Measurements from ENCODE around the gene BAZ2A.

Gene BAZ2A

GRCh38 chr12:56630180-56630632 lies at the start of gene BAZ2A:
Gene BAZ2A, minus strand, starts transcription at chr12:56630326. Its CDS starts 12,796 bp downstream, at chr12:56617530.
- Histone ChIP-seq H3K9ac (peak within 1 kb of the TSS; percentile 82), H3K27ac (peak within 1 kb of the TSS; percentile 64), H4K20me1 (ENCODE audit: insufficient read depth) (no peaks in the 10 kb centered on the region; the same call in 1 of the 2 replicates), H3K4me1 (ENCODE audit: low read depth, poor library complexity, severe bottlenecking) (peaks cover 70% of the 10 kb centered on the region), H3K36me3 (ENCODE audit: insufficient read depth) (peaks cover 3% of the 10 kb centered on the region; the same call in 1 of the 2 replicates), H2AFZ (ENCODE audit: low read depth) (peak within 1 kb of the TSS; percentile 51), H3K79me2 (ENCODE audit: insufficient read depth, low read depth) (peaks cover 96% of the 10 kb centered on the region), H3K27me3 (ENCODE audit: insufficient read depth, low read depth) (no peaks in the 10 kb centered on the region), H3K4me3 (IDR thresholded peaks at IDR 0.05; ENCODE audit: insufficient read depth, low read depth, low read length) (peak within 1 kb of the TSS; percentile 89), H3K4me2 (peak within 1 kb of the TSS; percentile 92)
- TF ChIP-seq CTCF (conservative IDR thresholded peaks at IDR 0.05; ENCODE audit: low read depth, low read length) = no peak

- H3K27ac ChIP-seq = peak overlapping the region; percentile 25; the same call in 1 of the 2 replicates
Observed at GRCh38 chr12:56678852-56679251, 48.7 kb upstream of the BAZ2A start.

GRCh38 chr12:56677680-56678079 lies 47.6 kb upstream of the BAZ2A start:
- peaks cover 92% of the 10 kb centered on the region for H3K4me1 ChIP-seq (ENCODE audit: low read depth, poor library complexity, severe bottlenecking)
- H3K27me3 ChIP-seq (ENCODE audit: insufficient read depth, low read depth) = no peaks in the 10 kb centered on the region
- H3K79me2 ChIP-seq (ENCODE audit: insufficient read depth, low read depth) = peaks cover 100% of the 10 kb centered on the region
- H2AFZ ChIP-seq (ENCODE audit: low read depth) = no peak overlapping the region
- TF ChIP-seq CTCF (conservative IDR thresholded peaks at IDR 0.05; ENCODE audit: low read depth, low read length) = no peak
- H3K27ac ChIP-seq = peak overlapping the region; percentile 25; the same call in 1 of the 2 replicates
- no peak overlapping the region for H3K9ac ChIP-seq
- peaks cover 55% of the 10 kb centered on the region for H3K36me3 ChIP-seq (ENCODE audit: insufficient read depth)
- no peak overlapping the region for H3K4me3 ChIP-seq (IDR thresholded peaks at IDR 0.05; ENCODE audit: insufficient read depth, low read depth, low read length)
- H4K20me1 ChIP-seq (ENCODE audit: insufficient read depth) = peaks cover 92% of the 10 kb centered on the region
- H3K4me2 ChIP-seq = peak overlapping the region; percentile 24; the same call in 1 of the 2 replicates

More at GRCh38 chr12:56678852-56679251, 48.7 kb upstream of the BAZ2A start:
- no peak overlapping the region for H2AFZ ChIP-seq (ENCODE audit: low read depth)
- H4K20me1 ChIP-seq (ENCODE audit: insufficient read depth) = peaks cover 87% of the 10 kb centered on the region
- H3K36me3 ChIP-seq (ENCODE audit: insufficient read depth) = peaks cover 52% of the 10 kb centered on the region
- H3K4me2 ChIP-seq = peak overlapping the region; percentile 24
- TF ChIP-seq CTCF (conservative IDR thresholded peaks at IDR 0.05; ENCODE audit: low read depth, low read length) = no peak
- no peaks in the 10 kb centered on the region for H3K27me3 ChIP-seq (ENCODE audit: insufficient read depth, low read depth)
- H3K9ac ChIP-seq = no peak overlapping the region
- no peak overlapping the region for H3K4me3 ChIP-seq (IDR thresholded peaks at IDR 0.05; ENCODE audit: insufficient read depth, low read depth, low read length)
- peaks cover 100% of the 10 kb centered on the region for H3K79me2 ChIP-seq (ENCODE audit: insufficient read depth, low read depth)
- H3K4me1 ChIP-seq (ENCODE audit: low read depth, poor library complexity, severe bottlenecking) = peaks cover 91% of the 10 kb centered on the region

- H3K36me3 ChIP-seq (ENCODE audit: insufficient read depth) = peaks cover 57% of the 10 kb centered on the region
- peaks cover 92% of the 10 kb centered on the region for H3K4me1 ChIP-seq (ENCODE audit: low read depth, poor library complexity, severe bottlenecking)
- peaks cover 100% of the 10 kb centered on the region for H3K79me2 ChIP-seq (ENCODE audit: insufficient read depth, low read depth)
- peak overlapping the region; percentile 24; the same call in 1 of the 2 replicates for H3K4me2 ChIP-seq
- peak overlapping the region; percentile 25; the same call in 1 of the 2 replicates for H3K27ac ChIP-seq
- H2AFZ ChIP-seq (ENCODE audit: low read depth) = no peak overlapping the region
- H3K27me3 ChIP-seq (ENCODE audit: insufficient read depth, low read depth) = no peaks in the 10 kb centered on the region
- no peak for TF ChIP-seq CTCF (conservative IDR thresholded peaks at IDR 0.05; ENCODE audit: low read depth, low read length)
- no peak overlapping the region for H3K9ac ChIP-seq
- peaks cover 92% of the 10 kb centered on the region for H4K20me1 ChIP-seq (ENCODE audit: insufficient read depth)
- no peak overlapping the region for H3K4me3 ChIP-seq (IDR thresholded peaks at IDR 0.05; ENCODE audit: insufficient read depth, low read depth, low read length)
Observed at GRCh38 chr12:56676851-56677580, 46.9 kb upstream of the BAZ2A start.
